ENCODE measurements around the gene ATF5. TPM values are rescaled to one million over a fixed set of nuclear protein-coding genes. Genes with fewer than 3 reads are reported as not detected.
A peak's percentile ranks its signal among the peaks of the same experiment; 100 is the strongest.
"Not testable (repeated sequence)": the region's sequence is repeated elsewhere in the genome, so short reads cannot be mapped to it uniquely, and the experiment has no call there.

Gene ATF5
- total and polyA plus RNA-seq, 12 donors, result 6.4 to 33.8 (median 9.9) TPM

DNA sequence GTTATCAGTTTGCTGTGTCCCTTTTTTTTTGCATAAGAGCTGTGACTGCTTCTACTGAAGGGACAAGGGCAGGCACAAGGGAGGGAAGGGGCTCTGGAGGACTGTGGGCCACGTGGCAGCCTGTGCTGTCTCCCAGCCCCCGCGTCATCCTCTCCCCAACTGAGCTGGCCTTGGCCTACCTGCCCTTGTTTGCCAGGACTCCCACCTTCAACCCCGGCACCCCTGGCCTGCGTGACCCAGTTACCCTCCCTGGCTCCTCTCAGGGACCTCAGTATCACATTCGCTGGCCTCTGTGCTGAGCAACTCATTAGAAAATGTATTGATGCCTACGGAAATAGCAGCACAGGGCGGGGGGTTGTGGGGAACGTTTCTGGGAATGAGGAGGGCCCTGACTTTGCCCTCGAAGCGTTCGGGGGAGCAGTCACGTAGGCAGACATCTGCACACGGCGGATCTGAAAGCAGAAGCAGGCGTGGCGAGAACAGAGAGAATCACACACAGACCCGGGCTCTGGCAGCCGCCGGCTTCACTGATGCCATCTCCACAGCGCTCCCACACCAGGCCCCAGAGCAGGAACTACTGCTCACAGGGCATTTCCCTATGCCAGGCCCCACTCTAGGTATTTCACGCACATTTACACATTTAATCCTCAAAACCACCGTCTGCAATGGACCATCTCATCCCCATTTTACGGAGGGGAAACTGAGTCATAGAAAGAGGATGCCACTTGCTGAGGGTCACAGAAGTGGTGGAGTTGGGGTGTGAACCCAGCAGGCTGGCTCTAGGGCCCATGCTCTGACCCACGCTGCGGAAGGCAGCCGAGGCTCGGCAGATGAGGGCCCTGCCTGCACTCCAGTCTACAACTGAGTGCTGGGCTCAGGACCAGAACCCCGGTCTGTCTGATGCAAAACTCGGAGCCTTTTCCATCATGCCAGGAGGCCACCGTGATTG lies 5.7 kb upstream of the ATF5 start:
- intact Hi-C loops (cut with DNase I), result no loop called here
- ATAC-seq, result peak in 4 of 8 donors; percentile 23 to 56 (median 25)

DNA sequence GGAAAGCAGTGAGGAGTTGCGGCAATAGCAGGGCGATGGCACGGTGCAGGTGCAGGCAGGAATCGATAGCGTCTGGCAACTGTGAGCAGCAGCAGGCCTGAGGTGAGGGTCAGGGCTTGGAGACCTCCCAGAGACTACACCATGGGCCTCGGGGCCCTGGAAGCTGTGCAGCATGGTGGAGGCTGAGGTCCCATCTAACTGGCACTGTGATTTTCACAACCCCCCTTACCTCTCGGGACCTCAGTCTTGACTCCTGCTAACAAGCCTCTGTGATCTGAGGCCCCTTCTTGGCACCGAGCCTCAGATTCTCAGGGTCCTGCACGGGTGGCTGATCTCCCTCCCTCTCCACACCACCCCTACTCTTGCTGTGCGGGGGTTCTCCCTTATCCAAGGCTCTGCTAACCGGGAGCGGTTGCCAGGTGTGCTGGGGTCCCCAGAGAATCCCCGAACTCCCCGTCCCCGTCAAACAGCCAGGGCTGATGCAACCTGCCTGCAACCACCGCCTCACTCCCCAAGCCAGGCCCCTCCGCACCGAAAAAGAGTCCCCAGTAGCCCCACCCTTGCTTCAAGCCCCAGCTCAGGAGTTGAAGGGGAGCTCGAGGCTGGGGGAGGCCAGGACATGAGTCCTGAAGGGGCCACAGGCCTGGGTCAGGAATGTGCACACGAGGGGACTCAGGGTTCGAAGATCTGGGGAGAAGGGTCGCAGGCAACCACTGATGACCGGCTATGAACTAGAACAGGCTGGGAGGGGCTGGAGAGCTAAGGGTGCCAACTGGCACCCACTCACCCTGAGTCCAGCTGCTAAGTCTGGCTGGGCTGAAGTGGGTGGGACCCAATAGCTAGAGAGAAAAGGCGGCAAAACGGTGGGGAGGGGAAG lies 4.8 kb upstream of the ATF5 start:
- intact Hi-C loops (cut with DNase I), result no loop called here
- Histone ChIP-seq H3K9me3 (no peaks in the 10 kb centered on the region), H3K4me1 (peaks cover 4 to 70% (median 24%) of the 10 kb centered on the region in 9 donors), H3K4me3 (no peak overlapping the region), H3K27ac (peak overlapping the region in 1 of 10 donors; percentile 74), H3K36me3 (peaks cover 0 to 81% (median 9%) of the 10 kb centered on the region in 9 donors), H3K27me3 (no peaks in the 10 kb centered on the region)
- no peak for ATAC-seq
- TF ChIP-seq, protein P1, sequence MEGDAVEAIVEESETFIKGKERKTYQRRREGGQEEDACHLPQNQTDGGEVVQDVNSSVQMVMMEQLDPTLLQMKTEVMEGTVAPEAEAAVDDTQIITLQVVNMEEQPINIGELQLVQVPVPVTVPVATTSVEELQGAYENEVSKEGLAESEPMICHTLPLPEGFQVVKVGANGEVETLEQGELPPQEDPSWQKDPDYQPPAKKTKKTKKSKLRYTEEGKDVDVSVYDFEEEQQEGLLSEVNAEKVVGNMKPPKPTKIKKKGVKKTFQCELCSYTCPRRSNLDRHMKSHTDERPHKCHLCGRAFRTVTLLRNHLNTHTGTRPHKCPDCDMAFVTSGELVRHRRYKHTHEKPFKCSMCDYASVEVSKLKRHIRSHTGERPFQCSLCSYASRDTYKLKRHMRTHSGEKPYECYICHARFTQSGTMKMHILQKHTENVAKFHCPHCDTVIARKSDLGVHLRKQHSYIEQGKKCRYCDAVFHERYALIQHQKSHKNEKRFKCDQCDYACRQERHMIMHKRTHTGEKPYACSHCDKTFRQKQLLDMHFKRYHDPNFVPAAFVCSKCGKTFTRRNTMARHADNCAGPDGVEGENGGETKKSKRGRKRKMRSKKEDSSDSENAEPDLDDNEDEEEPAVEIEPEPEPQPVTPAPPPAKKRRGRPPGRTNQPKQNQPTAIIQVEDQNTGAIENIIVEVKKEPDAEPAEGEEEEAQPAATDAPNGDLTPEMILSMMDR (IDR thresholded peaks at IDR 0.05), result no peak
- DNase-seq, result no peak
- 76 to 78% methylated on average over 25 of the region's 25 CpGs for WGBS, 2 donors

More for the DNA sequence above, 5.7 kb upstream of the ATF5 start:
- no peak overlapping the region for H3K4me3 ChIP-seq
- TF ChIP-seq, protein P1 (IDR thresholded peaks at IDR 0.05), result no peak
- DNase-seq, result no peak
- peaks cover 0 to 89% (median 9%) of the 10 kb centered on the region in 9 donors for H3K36me3 ChIP-seq
- peak overlapping the region in 1 of 10 donors; percentile 74 for H3K27ac ChIP-seq
- no peaks in the 10 kb centered on the region for H3K9me3 ChIP-seq
- no peaks in the 10 kb centered on the region for H3K27me3 ChIP-seq
- 88 to 90% methylated on average over 31 of the region's 31 CpGs for WGBS, 2 donors
- H3K4me1 ChIP-seq, result peaks cover 4 to 68% (median 22%) of the 10 kb centered on the region in 9 donors

DNA sequence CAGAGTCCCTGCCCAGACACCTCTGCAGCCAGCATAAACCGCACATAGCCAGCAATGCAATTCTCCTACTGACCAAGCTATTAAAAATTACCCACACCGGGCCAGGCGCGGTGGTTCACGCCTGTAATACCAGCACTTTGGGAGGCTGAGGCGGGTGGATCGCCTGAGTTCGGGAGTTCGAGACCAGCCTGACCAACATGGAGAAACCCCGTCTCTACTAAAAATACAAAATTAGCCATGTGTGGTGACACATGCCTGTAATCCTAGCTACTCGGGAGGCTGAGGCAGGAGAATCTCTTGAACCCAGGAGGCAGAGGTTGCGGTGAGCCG lies 4.2 kb upstream of the ATF5 start:
- 94 to 95% methylated on average over 13 of the region's 13 CpGs for whole genome bisulfite sequencing, 2 donors
- H3K4me1 ChIP-seq, result peaks cover 4 to 70% (median 24%) of the 10 kb centered on the region in 9 donors

DNA sequence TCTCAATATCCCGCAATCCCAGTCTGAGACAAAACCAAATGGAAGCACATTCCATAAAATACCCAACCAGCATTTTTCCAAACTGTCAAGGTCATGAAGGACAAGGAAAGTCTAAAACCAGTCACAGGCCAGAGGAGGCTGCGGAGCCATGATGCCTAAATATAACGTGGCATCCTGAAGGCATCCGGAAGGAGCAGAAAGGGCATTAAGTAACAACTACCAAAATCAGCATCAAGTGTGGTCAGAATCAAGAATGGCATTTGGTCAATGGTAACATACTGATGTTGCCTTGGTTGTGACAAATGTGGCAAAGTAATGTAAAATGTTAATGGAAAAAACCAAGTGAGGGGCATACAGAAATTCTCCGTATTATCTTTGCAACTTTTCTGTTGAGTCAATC lies 3.5 kb upstream of the ATF5 start:
- H3K27me3 ChIP-seq, result no peaks in the 10 kb centered on the region
- ATAC-seq (no peak), DNase-seq (no peak)
- 78 to 84% methylated on average over 5 of the region's 5 CpGs for WGBS, 2 donors
- H3K4me1 ChIP-seq, result peaks cover 4 to 74% (median 24%) of the 10 kb centered on the region in 9 donors
- H3K27ac ChIP-seq, result peak overlapping the region in 1 of 10 donors; percentile 74
- TF ChIP-seq, protein P1 (IDR thresholded peaks at IDR 0.05), result no peak
- H3K36me3 ChIP-seq, result peaks cover 0 to 74% (median 9%) of the 10 kb centered on the region in 9 donors
- intact Hi-C loops (cut with DNase I), result loop anchor here in 1 of 10 donors (5.0 kb wide), 1 partner anchor 43 kb away; no protein-coding TSS in a partner anchor
- H3K4me3 ChIP-seq, result no peak overlapping the region
- H3K9me3 ChIP-seq, result no peaks in the 10 kb centered on the region

More for the DNA sequence above, 4.2 kb upstream of the ATF5 start:
- intact Hi-C loops (cut with DNase I), result loop anchor here in 1 of 10 donors (5.0 kb wide), 1 partner anchor 43 kb away; no protein-coding TSS in a partner anchor
- peak overlapping the region in 1 of 10 donors; percentile 74 for H3K27ac ChIP-seq
- not testable (repeated sequence) for H3K27me3 ChIP-seq, ATAC-seq, H3K4me3 ChIP-seq, H3K9me3 ChIP-seq, DNase-seq
- peaks cover 0 to 77% (median 9%) of the 10 kb centered on the region in 9 donors for H3K36me3 ChIP-seq

All from heart right ventricle (tissue), 16 donors.